A172 (cell line): ENCODE results near the gene TUBB3. TPM values are rescaled to one million over a fixed set of nuclear protein-coding genes. Genes with fewer than 3 reads are reported as not detected.
"Not testable (repeated sequence)": the region's sequence is repeated elsewhere in the genome, so short reads cannot be mapped to it uniquely, and the experiment has no call there.

Experiments
- DNase-seq: peaks from one replicate; pipeline ENCODE4 v3.0.0-alpha.2; 2015; ENCODE audit warnings: low spot score
- total RNA-seq: library from RNA; depleted of rRNA; stranded (reverse); fragments of >200 nt; shearing (Covaris generic); gene quantifications from 2 replicates; pipeline ENCODE4 v1.2.3, GENCODE V29; 2014; rRNA removed

Gene TUBB3
- 743 and 810 TPM in 2 replicates for total RNA-seq

GRCh38 chr16:89922884-89923639, at the start of gene TUBB3:
TSS of gene TUBB3 (plus strand) at chr16:89923342. CDS start at chr16:89923402, 60 bp downstream.
- DNase-seq: peak; percentile 73

- DNase-seq: peak; percentile 80
These were observed 49.0 kb upstream of the TUBB3 start for GRCh38 chr16:89873972-89874689.

DNA sequence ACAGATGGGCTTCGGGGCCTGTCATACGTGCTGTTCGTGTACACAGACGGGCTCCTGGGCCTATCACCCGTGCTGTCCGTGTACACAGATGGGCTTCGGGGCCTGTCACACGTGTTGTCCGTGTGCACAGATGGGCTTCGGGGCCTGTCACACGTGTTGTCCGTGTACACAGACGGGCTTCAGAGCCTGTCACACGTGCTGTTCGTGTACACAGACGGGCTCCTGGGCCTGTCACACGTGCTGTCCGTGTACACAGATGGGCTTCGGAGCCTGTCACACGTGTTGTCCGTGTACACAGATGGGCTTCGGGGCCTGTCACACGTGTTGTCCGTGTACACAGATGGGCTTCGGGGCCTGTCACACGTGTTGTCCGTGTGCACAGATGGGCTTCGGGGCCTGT, 44.0 kb upstream of the TUBB3 start:
- DNase-seq: not testable (repeated sequence)

- DNase-seq: no peak
These were observed 42.4 kb upstream of the TUBB3 start for GRCh38 chr16:89880477-89881367.

DNA sequence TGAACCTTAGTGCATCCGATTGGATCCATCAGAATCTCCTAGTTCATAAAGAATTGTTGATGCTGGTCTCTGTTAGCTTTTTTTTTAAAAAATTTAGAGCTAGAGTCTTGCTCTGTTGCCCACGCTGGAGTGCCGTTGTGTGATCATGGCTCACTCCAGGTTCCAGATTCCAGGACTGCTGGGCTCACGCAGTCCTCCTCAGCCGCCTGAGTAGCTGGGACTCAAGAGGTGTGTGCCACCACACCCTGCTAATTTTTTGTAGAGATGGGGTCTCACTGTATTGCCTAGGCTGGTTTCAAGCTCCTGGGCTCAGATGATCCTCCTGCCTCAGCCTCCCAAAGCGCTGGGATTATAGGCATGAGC, 41.8 kb upstream of the TUBB3 start:
- DNase-seq: no peak

DNA sequence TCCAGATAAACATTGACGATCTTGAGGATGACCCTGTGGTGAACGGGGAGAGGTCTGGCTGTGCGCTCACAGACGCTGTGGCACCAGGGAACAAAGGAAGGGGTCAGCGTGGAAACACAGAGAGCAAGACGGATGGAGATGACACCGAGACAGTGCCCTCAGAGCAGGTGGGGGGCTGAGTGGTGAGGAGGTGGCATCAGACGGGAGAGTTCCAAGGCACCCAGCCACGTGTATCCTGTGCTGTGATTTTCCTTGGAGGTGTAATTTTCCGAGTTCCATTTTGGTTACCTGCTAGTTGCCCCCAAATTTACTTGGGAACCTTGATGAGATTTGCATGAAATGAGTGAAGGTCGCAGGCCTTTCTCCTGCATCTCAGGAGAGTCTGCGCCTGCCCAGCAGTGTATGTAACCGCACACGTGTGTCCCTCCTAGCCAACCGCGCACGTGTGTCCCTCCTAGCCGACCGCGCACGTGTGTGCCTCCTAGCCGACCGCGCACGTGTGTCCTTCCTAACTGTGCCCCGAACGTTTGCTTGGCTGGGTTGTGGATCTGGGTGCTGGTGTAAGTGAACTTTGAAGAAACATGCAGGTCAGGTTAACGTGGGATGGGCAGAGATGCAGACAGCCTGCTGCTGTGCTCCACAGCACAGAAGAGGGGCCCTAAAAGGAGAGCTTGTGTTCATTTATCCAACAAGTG, 39.6 kb upstream of the TUBB3 start:
- DNase-seq: no peak

GRCh38 chr16:89884041-89884421, 39.1 kb upstream of the TUBB3 start:
- DNase-seq: no peak

GRCh38 chr16:89887243-89887642, 35.9 kb upstream of the TUBB3 start:
- no peak for DNase-seq

GRCh38 chr16:89890200-89890599, 32.9 kb upstream of the TUBB3 start:
- no peak for DNase-seq

DNA sequence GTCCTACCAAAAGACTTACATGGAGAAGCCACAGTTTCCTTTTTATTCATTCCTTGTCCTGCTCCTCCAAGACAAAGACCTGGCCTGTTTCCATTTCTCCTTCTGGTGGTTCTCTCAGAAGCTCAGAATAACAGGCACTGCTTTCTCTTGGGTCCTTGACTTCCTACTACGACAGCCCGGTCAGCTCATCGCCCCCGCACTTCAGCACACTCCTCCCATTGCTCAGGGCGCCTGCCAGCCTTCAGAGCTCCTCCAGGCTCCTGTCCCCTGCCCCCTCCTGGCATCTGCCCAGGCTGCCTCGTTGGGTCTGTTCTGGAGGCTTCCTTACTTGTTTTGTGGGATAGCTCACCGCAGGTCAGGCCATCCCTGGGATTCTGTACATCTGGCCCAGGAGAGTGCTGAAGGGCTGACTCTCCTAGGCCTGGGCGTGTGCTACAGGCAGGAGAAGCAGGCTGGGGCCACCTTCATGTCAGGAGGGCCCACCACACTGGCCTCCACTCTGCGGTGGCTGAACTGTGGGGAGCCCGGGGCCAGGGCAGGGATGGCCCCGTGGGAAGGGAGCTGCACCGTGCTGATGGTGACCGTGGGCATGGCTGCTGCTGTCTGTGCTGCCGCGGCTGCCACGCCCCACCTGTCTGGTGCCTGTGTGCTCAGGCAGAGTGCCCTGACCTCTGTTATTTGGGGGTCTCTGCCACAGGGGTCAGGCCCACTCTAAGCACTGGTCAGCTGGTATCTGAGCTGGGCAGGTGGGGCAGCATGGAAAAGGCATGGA, 32.1 kb upstream of the TUBB3 start:
- no peak for DNase-seq

GRCh38 chr16:89892055-89892630, 31.0 kb upstream of the TUBB3 start:
- no peak for DNase-seq

DNA sequence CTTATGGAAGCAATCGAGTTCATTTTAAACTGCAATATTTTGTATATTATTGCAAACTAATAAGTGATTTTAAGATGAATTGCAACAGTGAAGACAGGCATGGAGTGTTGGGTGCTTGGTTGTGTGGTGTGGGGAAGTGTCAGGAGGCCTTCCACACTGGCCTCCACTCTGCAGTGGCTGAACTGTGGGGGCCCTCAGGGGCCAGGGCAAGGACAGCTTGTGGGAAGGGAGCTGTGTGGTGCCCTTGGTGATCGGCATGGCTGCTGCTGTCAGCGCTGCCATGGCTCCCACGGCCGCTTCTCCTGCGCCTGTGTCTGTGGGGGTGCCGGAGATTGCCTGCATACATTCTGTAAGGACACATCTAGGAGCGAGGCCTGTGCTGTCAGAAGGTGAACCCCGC, 30.5 kb upstream of the TUBB3 start:
- no peak for DNase-seq

- DNase-seq: no peak
These were observed 29.2 kb upstream of the TUBB3 start for GRCh38 chr16:89893642-89894548.

- no peak for DNase-seq
These were observed 27.5 kb upstream of the TUBB3 start for GRCh38 chr16:89895482-89896250.

- no peak for DNase-seq
These were observed 25.9 kb upstream of the TUBB3 start for GRCh38 chr16:89897204-89897603.

DNA sequence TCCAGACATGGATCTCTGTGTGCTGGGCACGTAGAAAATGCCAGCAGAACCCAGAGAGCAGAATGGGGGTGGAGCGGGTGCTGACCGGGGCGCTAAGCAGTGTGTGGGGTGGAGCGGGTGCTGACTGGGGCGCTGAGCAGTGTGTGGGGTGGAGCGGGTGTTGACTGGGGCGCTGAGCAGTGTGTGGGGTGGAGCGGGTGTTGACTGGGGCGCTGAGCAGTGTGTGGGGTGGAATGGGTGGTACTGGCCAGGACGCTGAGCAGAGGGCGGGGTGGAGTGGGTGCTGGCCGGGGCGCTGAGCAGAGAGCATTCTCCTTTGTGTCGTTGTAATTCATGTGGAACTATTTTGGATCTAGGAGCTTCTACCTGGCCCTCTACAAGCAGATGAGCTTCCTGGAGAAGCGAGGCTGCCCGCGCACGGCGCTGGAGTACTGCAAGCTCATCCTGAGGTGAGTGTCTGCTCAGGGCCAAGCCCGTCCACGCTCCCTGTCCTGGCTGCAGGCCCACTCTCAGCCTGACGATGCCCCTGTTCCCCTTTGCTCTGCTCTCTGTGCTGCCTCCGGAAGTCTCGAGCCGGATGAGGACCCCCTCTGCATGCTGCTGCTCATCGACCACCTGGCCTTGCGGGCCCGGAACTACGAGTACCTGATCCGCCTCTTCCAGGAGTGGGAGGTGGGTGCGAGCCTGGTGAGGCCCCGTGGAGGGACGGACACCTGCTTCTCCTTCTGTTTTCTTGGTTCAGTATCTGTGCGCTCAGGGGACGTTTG, 24.8 kb upstream of the TUBB3 start:
- DNase-seq: no peak

DNA sequence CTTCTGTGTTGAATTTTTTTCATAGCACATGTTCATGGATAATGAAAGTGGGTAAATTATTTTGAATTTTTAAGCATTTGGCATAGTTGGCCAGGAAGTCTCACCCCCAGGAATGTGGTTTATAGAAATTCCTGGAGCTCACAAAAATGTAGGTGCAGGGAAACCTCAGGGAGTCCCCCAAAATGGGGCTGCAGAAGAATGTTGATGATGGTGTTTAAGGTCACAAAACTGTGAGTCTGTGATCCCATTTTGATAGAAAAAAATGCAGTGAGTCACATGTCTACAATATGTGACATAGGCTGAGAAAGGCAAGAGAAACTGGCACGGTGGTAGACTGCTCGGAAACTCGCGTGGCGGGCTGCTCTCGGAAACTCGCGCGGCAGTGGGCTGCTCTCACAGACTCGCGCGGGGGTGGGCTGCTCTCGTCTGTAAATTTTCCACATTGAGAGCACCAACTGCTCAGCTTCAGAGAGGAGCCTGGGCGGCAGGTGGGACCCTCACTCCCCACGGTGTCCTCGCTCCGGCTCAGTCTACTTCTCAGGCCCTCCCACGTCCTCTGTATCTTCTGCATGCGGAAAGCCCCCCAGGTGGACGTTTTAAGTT, 23.2 kb upstream of the TUBB3 start:
- DNase-seq: peak; percentile 46

DNA sequence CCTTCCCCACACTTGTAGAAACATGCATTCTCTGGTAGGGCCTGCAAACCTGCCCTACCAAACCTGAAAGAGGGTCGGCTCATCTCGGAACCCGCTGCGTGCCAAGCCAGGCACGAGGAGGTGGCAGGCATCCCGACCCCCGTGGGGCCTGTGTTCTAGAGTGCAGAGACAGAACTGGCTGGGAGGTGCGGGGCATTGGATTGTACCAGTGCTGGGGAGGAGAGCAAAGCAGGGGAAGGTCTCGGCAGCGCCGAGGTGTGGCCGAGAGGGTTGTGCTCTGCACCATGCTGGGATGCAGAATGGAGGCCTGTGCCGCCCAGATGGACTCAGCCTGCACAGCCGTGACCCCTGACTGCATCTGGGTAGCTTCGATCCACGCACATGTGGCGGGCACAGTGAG, 22.3 kb upstream of the TUBB3 start:
- no peak for DNase-seq
